DOHH2 (cell line): ENCODE data around the gene SNF8.

Experiments used
- EZH2phosphoT487 ChIP-seq: fragments of 200-600 bp; sonication (generic); IDR thresholded peaks from 2 replicates; pipeline ENCODE4 v1.6.1; 2017; ENCODE audit warnings: borderline replicate concordance, mild to moderate bottlenecking, antibody characterized with exemption, low read length, moderate library complexity, mixed read lengths
- TF ChIP-seq, protein P1 (sequence below): fragments of 200-600 bp; sonication (generic); IDR thresholded peaks from one replicate; pipeline ENCODE4 v1.5.1; 2014; ENCODE audit warnings: antibody characterized with exemption, mild to moderate bottlenecking, low read depth, low read length; ENCODE audit not compliant: poor library complexity, severe bottlenecking

DNA sequence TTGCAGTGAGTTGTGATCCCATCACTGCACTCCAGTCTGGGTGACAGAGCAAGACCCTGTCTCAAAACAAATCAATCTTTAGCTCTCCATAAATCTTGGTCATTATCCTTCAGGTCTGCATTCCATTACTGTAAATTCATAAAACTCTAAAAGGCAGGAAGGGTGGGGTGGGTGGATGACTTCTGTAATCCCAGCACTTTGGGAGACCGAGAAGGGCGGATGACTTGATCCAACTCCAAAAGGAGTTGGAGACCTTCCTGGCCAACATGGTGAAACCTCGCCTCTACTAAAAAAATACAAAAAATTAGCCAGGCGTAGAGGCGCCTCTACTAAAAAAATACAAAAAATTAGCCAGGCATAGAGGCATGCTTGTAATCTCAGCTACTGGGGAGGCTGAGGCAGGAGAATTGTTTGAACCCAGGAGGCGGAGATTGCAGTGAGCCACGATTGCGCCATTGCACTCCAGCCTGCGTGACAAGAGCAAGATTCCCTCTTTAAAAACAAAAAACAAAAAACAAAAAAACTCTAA is 38.6 kb downstream of the SNF8 start:
- TF ChIP-seq, protein P1, sequence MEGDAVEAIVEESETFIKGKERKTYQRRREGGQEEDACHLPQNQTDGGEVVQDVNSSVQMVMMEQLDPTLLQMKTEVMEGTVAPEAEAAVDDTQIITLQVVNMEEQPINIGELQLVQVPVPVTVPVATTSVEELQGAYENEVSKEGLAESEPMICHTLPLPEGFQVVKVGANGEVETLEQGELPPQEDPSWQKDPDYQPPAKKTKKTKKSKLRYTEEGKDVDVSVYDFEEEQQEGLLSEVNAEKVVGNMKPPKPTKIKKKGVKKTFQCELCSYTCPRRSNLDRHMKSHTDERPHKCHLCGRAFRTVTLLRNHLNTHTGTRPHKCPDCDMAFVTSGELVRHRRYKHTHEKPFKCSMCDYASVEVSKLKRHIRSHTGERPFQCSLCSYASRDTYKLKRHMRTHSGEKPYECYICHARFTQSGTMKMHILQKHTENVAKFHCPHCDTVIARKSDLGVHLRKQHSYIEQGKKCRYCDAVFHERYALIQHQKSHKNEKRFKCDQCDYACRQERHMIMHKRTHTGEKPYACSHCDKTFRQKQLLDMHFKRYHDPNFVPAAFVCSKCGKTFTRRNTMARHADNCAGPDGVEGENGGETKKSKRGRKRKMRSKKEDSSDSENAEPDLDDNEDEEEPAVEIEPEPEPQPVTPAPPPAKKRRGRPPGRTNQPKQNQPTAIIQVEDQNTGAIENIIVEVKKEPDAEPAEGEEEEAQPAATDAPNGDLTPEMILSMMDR: no peak
- TF ChIP-seq EZH2phosphoT487: no peak
